Measurements from ENCODE around the gene HCFC1. TPM values are rescaled to one million over a fixed set of nuclear protein-coding genes. Genes with fewer than 3 reads are reported as not detected.

The HCFC1 gene
- total RNA-seq, 1 donor from 2014 or later, result 61.2 TPM

DNA sequence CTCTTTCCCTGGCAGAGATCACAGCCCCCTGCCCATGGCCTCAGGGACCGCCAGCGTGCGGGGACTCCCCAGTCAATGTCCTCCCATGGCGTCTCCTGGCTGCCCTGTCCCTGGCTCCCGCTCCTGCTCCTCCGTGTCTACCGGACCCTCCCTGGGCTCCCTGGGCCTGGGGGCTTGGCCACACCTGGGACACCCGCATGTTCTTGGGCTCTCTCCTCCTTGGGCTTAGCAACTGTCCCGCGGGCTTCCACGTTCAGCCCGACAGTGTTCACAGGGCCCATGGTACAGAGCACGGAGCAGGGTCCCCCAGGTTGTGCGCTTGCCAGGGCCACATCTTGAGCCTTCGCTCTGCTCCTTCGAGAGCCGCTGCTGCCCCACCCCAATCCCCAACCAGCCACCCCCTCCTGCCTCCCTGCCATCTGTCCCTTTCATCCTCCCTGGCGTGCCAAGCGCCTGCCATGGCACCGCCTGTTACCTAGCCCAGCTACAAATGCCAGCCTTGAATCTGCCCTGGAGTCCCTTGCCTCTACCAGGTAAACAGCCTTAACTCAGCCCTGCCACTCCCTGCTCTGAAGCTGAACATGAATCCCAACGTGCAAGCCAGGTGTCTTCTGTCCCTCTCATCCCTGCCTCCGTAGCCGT is 63.3 kb downstream of the HCFC1 start:
- Mint-ChIP-seq H3K9me3 (ENCODE audit: unreplicated experiment) (no peaks in the 10 kb centered on the region), H3K4me1 (ENCODE audit: low read depth, unreplicated experiment) (peaks cover 2% of the 10 kb centered on the region), H3K27ac (ENCODE audit: unreplicated experiment) (no peak overlapping the region), H3K27me3 (ENCODE audit: low read depth, unreplicated experiment) (no peaks in the 10 kb centered on the region), H3K4me3 (ENCODE audit: unreplicated experiment) (no peak overlapping the region), H3K36me3 (ENCODE audit: low read depth, unreplicated experiment) (no peaks in the 10 kb centered on the region)
- H3K27me3 ChIP-seq (ENCODE audit: insufficient read depth, low read length), result no peaks in the 10 kb centered on the region
- no peaks in the 10 kb centered on the region for H3K9me3 ChIP-seq (ENCODE audit: insufficient read depth, low read depth, low read length)
- no peaks in the 10 kb centered on the region for H3K36me3 ChIP-seq (ENCODE audit: insufficient read depth, low read length)
- H3K4me1 ChIP-seq (ENCODE audit: insufficient read depth, low read length), result no peaks in the 10 kb centered on the region
- H2AFZ ChIP-seq (ENCODE audit: low read depth, low read length), result no peak overlapping the region
- H4K20me1 ChIP-seq (ENCODE audit: insufficient read depth, low read length), result no peaks in the 10 kb centered on the region
- H3K4me3 ChIP-seq (ENCODE audit: insufficient read depth, low read depth, low read length), result no peak overlapping the region
- no peak overlapping the region for H3K4me2 ChIP-seq (ENCODE audit: low read length)
- no peak overlapping the region for H3K9ac ChIP-seq (ENCODE audit: low read length)
- no peak overlapping the region for H3K27ac ChIP-seq (ENCODE audit: low read depth, low read length)
- DNase-seq (ENCODE audit: low read depth) (no peak), FAIRE-seq (no peak)
- TF ChIP-seq EZH2 (IDR thresholded peaks at IDR 0.05; ENCODE audit: insufficient read depth, low read length), result no peak
- TF ChIP-seq, protein P1, sequence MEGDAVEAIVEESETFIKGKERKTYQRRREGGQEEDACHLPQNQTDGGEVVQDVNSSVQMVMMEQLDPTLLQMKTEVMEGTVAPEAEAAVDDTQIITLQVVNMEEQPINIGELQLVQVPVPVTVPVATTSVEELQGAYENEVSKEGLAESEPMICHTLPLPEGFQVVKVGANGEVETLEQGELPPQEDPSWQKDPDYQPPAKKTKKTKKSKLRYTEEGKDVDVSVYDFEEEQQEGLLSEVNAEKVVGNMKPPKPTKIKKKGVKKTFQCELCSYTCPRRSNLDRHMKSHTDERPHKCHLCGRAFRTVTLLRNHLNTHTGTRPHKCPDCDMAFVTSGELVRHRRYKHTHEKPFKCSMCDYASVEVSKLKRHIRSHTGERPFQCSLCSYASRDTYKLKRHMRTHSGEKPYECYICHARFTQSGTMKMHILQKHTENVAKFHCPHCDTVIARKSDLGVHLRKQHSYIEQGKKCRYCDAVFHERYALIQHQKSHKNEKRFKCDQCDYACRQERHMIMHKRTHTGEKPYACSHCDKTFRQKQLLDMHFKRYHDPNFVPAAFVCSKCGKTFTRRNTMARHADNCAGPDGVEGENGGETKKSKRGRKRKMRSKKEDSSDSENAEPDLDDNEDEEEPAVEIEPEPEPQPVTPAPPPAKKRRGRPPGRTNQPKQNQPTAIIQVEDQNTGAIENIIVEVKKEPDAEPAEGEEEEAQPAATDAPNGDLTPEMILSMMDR (IDR thresholded peaks at IDR 0.05; ENCODE audit: insufficient read depth, low read depth, low read length), result no peak
- no peaks in the 10 kb centered on the region for H3K79me2 ChIP-seq (ENCODE audit: insufficient read depth, low read length)

DNA sequence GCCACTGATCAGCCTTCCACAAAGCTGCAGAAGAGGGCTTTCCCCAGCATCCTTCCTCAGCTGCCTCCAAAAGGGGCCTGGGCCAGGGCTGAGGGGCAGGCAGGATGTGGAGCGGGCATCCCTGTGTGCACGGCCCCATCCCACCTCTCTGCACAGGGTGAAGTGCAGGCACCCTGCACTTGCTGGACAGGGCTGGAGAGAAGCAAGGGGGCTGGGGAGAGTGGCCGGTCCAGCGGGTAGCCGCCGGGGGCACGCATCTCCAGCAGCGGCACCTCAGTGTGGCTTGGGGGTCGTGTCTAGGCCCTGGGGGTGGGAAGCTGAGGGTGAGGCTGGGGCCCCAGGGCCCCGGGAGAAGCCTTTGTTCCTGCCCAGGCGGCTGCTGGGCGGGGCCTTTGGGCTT is 64.2 kb downstream of the HCFC1 start:
- no peaks in the 10 kb centered on the region for H3K27me3 Mint-ChIP-seq (ENCODE audit: low read depth, unreplicated experiment)
- FAIRE-seq (no peak), DNase-seq (ENCODE audit: low read depth) (no peak)
- no peak overlapping the region for H3K9ac ChIP-seq (ENCODE audit: low read length)
- no peaks in the 10 kb centered on the region for H4K20me1 ChIP-seq (ENCODE audit: insufficient read depth, low read length)
- no peak overlapping the region for H3K27ac ChIP-seq (ENCODE audit: low read depth, low read length)
- H3K9me3 ChIP-seq (ENCODE audit: insufficient read depth, low read depth, low read length), result no peaks in the 10 kb centered on the region
- H2AFZ ChIP-seq (ENCODE audit: low read depth, low read length), result no peak overlapping the region
- H3K27ac Mint-ChIP-seq (ENCODE audit: unreplicated experiment), result no peak overlapping the region
- H3K79me2 ChIP-seq (ENCODE audit: insufficient read depth, low read length), result no peaks in the 10 kb centered on the region
- peaks cover 2% of the 10 kb centered on the region for H3K4me1 Mint-ChIP-seq (ENCODE audit: low read depth, unreplicated experiment)
- no peaks in the 10 kb centered on the region for H3K36me3 ChIP-seq (ENCODE audit: insufficient read depth, low read length)
- no peaks in the 10 kb centered on the region for H3K9me3 Mint-ChIP-seq (ENCODE audit: unreplicated experiment)
- H3K4me2 ChIP-seq (ENCODE audit: low read length), result no peak overlapping the region
- no peak overlapping the region for H3K4me3 ChIP-seq (ENCODE audit: insufficient read depth, low read depth, low read length)
- H3K4me3 Mint-ChIP-seq (ENCODE audit: unreplicated experiment), result no peak overlapping the region
- H3K4me1 ChIP-seq (ENCODE audit: insufficient read depth, low read length), result no peaks in the 10 kb centered on the region
- H3K36me3 Mint-ChIP-seq (ENCODE audit: low read depth, unreplicated experiment), result no peaks in the 10 kb centered on the region
- no peak for TF ChIP-seq EZH2 (IDR thresholded peaks at IDR 0.05; ENCODE audit: insufficient read depth, low read length)
- TF ChIP-seq, protein P1 (IDR thresholded peaks at IDR 0.05; ENCODE audit: insufficient read depth, low read depth, low read length), result no peak
- no peaks in the 10 kb centered on the region for H3K27me3 ChIP-seq (ENCODE audit: insufficient read depth, low read length)

DNA sequence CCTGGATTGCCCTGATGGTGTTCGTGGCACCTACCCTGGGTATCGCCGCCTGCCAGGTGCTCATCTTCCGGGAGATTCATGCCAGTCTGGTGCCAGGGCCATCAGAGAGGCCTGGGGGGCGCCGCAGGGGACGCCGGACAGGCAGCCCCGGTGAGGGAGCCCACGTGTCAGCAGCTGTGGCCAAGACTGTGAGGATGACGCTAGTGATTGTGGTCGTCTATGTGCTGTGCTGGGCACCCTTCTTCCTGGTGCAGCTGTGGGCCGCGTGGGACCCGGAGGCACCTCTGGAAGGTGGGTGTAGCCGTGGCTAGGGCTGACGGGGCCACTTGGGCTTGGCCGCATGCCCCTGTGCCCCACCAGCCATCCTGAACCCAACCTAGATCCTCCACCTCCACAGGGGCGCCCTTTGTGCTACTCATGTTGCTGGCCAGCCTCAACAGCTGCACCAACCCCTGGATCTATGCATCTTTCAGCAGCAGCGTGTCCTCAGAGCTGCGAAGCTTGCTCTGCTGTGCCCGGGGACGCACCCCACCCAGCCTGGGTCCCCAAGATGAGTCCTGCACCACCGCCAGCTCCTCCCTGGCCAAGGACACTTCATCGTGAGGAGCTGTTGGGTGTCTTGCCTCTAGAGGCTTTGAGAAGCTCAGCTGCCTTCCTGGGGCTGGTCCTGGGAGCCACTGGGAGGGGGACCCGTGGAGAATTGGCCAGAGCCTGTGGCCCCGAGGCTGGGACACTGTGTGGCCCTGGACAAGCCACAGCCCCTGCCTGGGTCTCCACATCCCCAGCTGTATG is 65.3 kb downstream of the HCFC1 start:
- Mint-ChIP-seq H3K9me3 (ENCODE audit: unreplicated experiment) (no peaks in the 10 kb centered on the region), H3K4me1 (ENCODE audit: low read depth, unreplicated experiment) (peaks cover 9% of the 10 kb centered on the region), H3K36me3 (ENCODE audit: low read depth, unreplicated experiment) (no peaks in the 10 kb centered on the region), H3K27me3 (ENCODE audit: low read depth, unreplicated experiment) (no peaks in the 10 kb centered on the region), H3K4me3 (ENCODE audit: unreplicated experiment) (no peak overlapping the region), H3K27ac (ENCODE audit: unreplicated experiment) (no peak overlapping the region)
- FAIRE-seq (no peak), DNase-seq (ENCODE audit: low read depth) (no peak)
- Histone ChIP-seq H3K4me3 (ENCODE audit: insufficient read depth, low read depth, low read length) (no peak overlapping the region), H3K27ac (ENCODE audit: low read depth, low read length) (no peak overlapping the region), H3K36me3 (ENCODE audit: insufficient read depth, low read length) (no peaks in the 10 kb centered on the region), H3K27me3 (ENCODE audit: insufficient read depth, low read length) (no peaks in the 10 kb centered on the region), H3K9me3 (ENCODE audit: insufficient read depth, low read depth, low read length) (no peaks in the 10 kb centered on the region), H3K9ac (ENCODE audit: low read length) (no peak overlapping the region), H3K4me2 (ENCODE audit: low read length) (no peak overlapping the region), H3K79me2 (ENCODE audit: insufficient read depth, low read length) (no peaks in the 10 kb centered on the region), H2AFZ (ENCODE audit: low read depth, low read length) (no peak overlapping the region), H4K20me1 (ENCODE audit: insufficient read depth, low read length) (no peaks in the 10 kb centered on the region), H3K4me1 (ENCODE audit: insufficient read depth, low read length) (peaks cover 2% of the 10 kb centered on the region)
- TF ChIP-seq, protein P1 (IDR thresholded peaks at IDR 0.05; ENCODE audit: insufficient read depth, low read depth, low read length), result no peak
- no peak for TF ChIP-seq EZH2 (IDR thresholded peaks at IDR 0.05; ENCODE audit: insufficient read depth, low read length)
